Panc1 (cell line): Measurements from ENCODE around the gene C19orf33. TPM values are rescaled to one million over a fixed set of nuclear protein-coding genes. Genes with fewer than 3 reads are reported as not detected.

Experiments
- ATAC-seq: fragments of 200-7000 bp; cut with Tn5 transposase; 2 replicates; pipeline ENCODE4 v1.9.1; 2020; ENCODE audit warnings: mild to moderate bottlenecking, moderate library complexity
- BruUV-seq: library from RNA; stranded (reverse); fragments of 400-500 nt; replicated peaks from 2 replicates; lab custom pipeline; 2021; lab: Mats Ljungman, UMichigan
- CTCF ChIA-PET: fragments of 300-600 bp; sonication (Branson Sonifier 250); formaldehyde crosslinking; loops from one replicate; lab custom pipeline; 2022; ENCODE audit warnings: antibody characterized with exemption; lab: Charles Lee
- POLR2A ChIA-PET: fragments of 300-600 bp; sonication (Branson Sonifier 250); formaldehyde crosslinking; loops from one replicate; lab custom pipeline; 2022; ENCODE audit warnings: antibody characterized with exemption; lab: Charles Lee
- DNase-seq: peaks from one replicate; pipeline ENCODE4 v3.0.0-alpha.2; 2010; ENCODE audit warnings: low read depth, low spot score
- H3K27ac ChIP-seq: 2 replicates; pipeline ENCODE4 v1.5.1; 2011; ENCODE audit warnings: mild to moderate bottlenecking, low read length, inconsistent platforms
- H3K27me3 ChIP-seq: fragments of 200-500 bp; sonication (Bioruptor generic); 2 replicates; pipeline ENCODE4 v1.6.0; 2014; ENCODE audit warnings: low read length, inconsistent platforms; ENCODE audit not compliant: control insufficient read depth, insufficient read depth
- H3K36me3 ChIP-seq: fragments of 200-500 bp; sonication (Bioruptor generic); 2 replicates; pipeline ENCODE4 v1.5.1; 2014; ENCODE audit warnings: inconsistent platforms, mild to moderate bottlenecking, low read length, moderate library complexity; ENCODE audit not compliant: control insufficient read depth, insufficient read depth
- H3K4me1 ChIP-seq: 2 replicates; pipeline ENCODE4 v1.5.1; 2011; ENCODE audit warnings: inconsistent platforms, mild to moderate bottlenecking, low read length, moderate library complexity; ENCODE audit not compliant: control insufficient read depth, insufficient read depth
- H3K4me3 ChIP-seq, 2 experiments: 2 replicates each; pipeline ENCODE4 v1.5.1; 2011 to 2012; ENCODE audit warnings: low read depth in 2 of 2, low read length in 2 of 2, mild to moderate bottlenecking in 2 of 2, inconsistent platforms in 1 of 2, moderate library complexity in 1 of 2
- H3K9me3 ChIP-seq: fragments of 200-500 bp; sonication (Bioruptor generic); 2 replicates; pipeline ENCODE4 v1.5.1; 2014; ENCODE audit warnings: low read depth, mild to moderate bottlenecking, inconsistent platforms, low read length, moderate library complexity; ENCODE audit not compliant: control insufficient read depth, insufficient read depth
- POLR2AphosphoS5 ChIP-seq: IDR thresholded peaks from 2 replicates; pipeline ENCODE4 v1.6.1; 2012; ENCODE audit warnings: mild to moderate bottlenecking, low read depth, low read length, moderate library complexity
- SIN3A ChIP-seq: IDR thresholded peaks from 2 replicates; pipeline ENCODE4 v1.6.1; 2012; ENCODE audit warnings: low read depth, mild to moderate bottlenecking, low read length, moderate library complexity, borderline replicate concordance; ENCODE audit not compliant: insufficient read depth
- TCF7L2 ChIP-seq: IDR thresholded peaks from 2 replicates; pipeline ENCODE4 v1.6.1; 2011; ENCODE audit warnings: mild to moderate bottlenecking, low read depth, low read length, inconsistent platforms
- in situ Hi-C: cut with HindIII; loops from 2 replicates; pipeline ENCODE4 v1.10.0; 2016; ENCODE audit warnings: low sequenced_read_pairs, low pct_unique_long_range_greater_than_20kb
- intact Hi-C: fragments of 100-400 bp; cut with micrococcal nuclease; formaldehyde crosslinking; loops from one replicate; pipeline ENCODE4 v1.10.0; 2022; ENCODE audit not compliant: unreplicated experiment
- total RNA-seq: library from RNA; stranded (reverse); gene quantifications from one replicate; pipeline ENCODE4 v1.2.1, GENCODE V29; 2021; ENCODE audit not compliant: unreplicated experiment
- TF ChIP-seq, protein P1 (sequence below): fragments of 450-650 bp; IDR thresholded peaks from 2 replicates; pipeline ENCODE4 v1.5.1; 2017; ENCODE audit warnings: mild to moderate bottlenecking
- TF ChIP-seq, protein P2 (sequence below), 2 experiments: IDR thresholded peaks; 2 replicates each; pipeline ENCODE4 v1.6.1; 2011 to 2012; ENCODE audit warnings: low read depth in 2 of 2, control low read depth in 1 of 2, low read length in 1 of 2, mild to moderate bottlenecking in 1 of 2, moderate library complexity in 1 of 2; ENCODE audit not compliant: insufficient read depth in 1 of 2

C19orf33 gene
- total RNA-seq, 1 experiment from 2014 or later = 201 TPM

DNA sequence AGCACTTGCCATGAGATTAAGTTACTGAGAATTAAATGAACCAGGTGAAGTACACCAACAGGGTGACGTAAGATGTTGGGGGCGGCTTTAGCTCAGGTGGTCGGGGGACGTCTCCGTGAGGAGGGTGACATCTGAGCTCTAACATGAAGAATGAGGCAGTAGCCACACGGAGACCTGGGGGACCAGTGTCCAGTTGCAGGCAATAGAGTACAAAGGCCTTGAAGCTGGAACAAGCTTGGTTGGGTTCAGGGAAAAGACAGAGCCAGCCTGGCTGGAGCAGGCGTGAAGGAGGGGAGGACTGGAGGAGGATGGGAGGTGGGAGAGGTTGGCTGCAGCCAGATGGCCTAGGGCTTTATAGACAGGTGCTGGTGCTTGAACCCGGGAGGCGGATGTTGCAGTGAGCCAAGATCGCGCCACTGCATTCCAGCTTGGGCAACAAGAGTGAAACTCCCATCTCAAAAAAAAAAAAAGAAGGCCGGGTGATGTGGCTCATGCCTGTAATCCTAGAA is 38.1 kb upstream of the C19orf33 start:
- ATAC-seq = no peak
- in situ Hi-C loops = no loop called here
- Histone ChIP-seq H3K9me3 (no peaks in the 10 kb centered on the region), H3K27ac (peak overlapping the region; percentile 99), H3K4me1 (peaks cover 52% of the 10 kb centered on the region), H3K27me3 (no peaks in the 10 kb centered on the region), H3K4me3 (peak overlapping the region; percentile 65 to 97), H3K36me3 (no peaks in the 10 kb centered on the region)
- DNase-seq = no peak
- TF ChIP-seq, protein P1, sequence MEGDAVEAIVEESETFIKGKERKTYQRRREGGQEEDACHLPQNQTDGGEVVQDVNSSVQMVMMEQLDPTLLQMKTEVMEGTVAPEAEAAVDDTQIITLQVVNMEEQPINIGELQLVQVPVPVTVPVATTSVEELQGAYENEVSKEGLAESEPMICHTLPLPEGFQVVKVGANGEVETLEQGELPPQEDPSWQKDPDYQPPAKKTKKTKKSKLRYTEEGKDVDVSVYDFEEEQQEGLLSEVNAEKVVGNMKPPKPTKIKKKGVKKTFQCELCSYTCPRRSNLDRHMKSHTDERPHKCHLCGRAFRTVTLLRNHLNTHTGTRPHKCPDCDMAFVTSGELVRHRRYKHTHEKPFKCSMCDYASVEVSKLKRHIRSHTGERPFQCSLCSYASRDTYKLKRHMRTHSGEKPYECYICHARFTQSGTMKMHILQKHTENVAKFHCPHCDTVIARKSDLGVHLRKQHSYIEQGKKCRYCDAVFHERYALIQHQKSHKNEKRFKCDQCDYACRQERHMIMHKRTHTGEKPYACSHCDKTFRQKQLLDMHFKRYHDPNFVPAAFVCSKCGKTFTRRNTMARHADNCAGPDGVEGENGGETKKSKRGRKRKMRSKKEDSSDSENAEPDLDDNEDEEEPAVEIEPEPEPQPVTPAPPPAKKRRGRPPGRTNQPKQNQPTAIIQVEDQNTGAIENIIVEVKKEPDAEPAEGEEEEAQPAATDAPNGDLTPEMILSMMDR = no peak
- TF ChIP-seq SIN3A = 0 out of 2 replicates have a peak, but pooled peaks have one; percentile 21
- POLR2A ChIA-PET = interaction anchor here (0.6 to 0.7 kb wide), 4 partner anchors 9 to 1028 kb away, joined by 3 to 7 read pairs (median 6); no protein-coding TSS in a partner anchor
- intact Hi-C loops = no loop called here
- no TSS peak for BruUV-seq
- CTCF ChIA-PET = interaction anchor here (0.6 kb wide), 1 partner anchor 28 kb away, joined by 6 read pairs; no protein-coding TSS in a partner anchor

DNA sequence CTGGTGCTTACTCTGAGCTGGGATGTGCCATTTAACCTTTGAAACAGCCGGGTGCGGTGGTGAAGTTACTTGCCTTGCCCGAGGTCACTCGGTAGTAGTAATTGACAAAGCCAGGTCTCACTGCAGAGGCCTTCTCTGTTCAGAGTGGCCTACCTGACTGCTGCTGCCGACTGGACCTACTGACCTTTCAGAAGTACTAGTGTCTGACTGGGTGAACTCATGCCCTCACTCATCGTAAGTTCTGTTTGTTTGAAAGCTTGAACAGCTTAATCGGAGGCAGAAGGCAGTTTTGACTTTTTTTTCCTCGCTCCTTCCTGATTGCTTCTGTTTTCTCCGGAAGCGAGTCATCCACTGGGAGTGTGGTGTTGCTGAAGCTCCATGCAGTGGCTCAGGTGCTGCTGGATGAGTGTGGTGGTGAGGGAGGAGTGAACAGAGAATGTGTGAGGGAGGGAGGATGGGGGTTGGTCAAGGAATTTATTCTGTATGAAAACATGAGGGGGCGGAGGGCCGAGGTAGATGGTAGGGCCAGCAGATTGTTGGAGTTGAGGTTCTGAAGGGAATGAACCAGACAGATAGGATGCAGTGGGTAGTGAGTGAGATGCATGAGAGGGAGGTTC is 37.0 kb upstream of the C19orf33 start:
- peak overlapping the region; percentile 99 for H3K27ac ChIP-seq
- no peaks in the 10 kb centered on the region for H3K36me3 ChIP-seq
- TF ChIP-seq SIN3A (no peak), POLR2AphosphoS5 (no peak), TCF7L2 (no peak)
- TF ChIP-seq, protein P2, sequence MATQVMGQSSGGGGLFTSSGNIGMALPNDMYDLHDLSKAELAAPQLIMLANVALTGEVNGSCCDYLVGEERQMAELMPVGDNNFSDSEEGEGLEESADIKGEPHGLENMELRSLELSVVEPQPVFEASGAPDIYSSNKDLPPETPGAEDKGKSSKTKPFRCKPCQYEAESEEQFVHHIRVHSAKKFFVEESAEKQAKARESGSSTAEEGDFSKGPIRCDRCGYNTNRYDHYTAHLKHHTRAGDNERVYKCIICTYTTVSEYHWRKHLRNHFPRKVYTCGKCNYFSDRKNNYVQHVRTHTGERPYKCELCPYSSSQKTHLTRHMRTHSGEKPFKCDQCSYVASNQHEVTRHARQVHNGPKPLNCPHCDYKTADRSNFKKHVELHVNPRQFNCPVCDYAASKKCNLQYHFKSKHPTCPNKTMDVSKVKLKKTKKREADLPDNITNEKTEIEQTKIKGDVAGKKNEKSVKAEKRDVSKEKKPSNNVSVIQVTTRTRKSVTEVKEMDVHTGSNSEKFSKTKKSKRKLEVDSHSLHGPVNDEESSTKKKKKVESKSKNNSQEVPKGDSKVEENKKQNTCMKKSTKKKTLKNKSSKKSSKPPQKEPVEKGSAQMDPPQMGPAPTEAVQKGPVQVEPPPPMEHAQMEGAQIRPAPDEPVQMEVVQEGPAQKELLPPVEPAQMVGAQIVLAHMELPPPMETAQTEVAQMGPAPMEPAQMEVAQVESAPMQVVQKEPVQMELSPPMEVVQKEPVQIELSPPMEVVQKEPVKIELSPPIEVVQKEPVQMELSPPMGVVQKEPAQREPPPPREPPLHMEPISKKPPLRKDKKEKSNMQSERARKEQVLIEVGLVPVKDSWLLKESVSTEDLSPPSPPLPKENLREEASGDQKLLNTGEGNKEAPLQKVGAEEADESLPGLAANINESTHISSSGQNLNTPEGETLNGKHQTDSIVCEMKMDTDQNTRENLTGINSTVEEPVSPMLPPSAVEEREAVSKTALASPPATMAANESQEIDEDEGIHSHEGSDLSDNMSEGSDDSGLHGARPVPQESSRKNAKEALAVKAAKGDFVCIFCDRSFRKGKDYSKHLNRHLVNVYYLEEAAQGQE (IDR thresholded peaks at IDR 0.05; ENCODE audit: insufficient read depth in 1 of 2, low read depth in 2 of 2, low read length in 1 of 2) = no peak
- TF ChIP-seq, protein P1 = no peak
- CTCF ChIA-PET = interaction anchor here (0.5 to 0.8 kb wide), 3 partner anchors 12 to 808 kb away, joined by 3 to 7 read pairs (median 4); partner anchors contain the start of gene C19orf33
- H3K27me3 ChIP-seq = no peaks in the 10 kb centered on the region
- no TSS peak for BruUV-seq
- POLR2A ChIA-PET = interaction anchor here (0.6 to 0.7 kb wide), 2 partner anchors 13 to 30 kb away, joined by 3 to 9 read pairs; no protein-coding TSS in a partner anchor
- H3K4me3 ChIP-seq = peak overlapping the region; percentile 65 to 97
- ATAC-seq = no peak
- no peaks in the 10 kb centered on the region for H3K9me3 ChIP-seq
- in situ Hi-C loops = no loop called here
- intact Hi-C loops = no loop called here
- H3K4me1 ChIP-seq = peaks cover 63% of the 10 kb centered on the region
- DNase-seq = no peak
